HG03097 (cell line): Measurements from ENCODE around the gene MGAT1.

ENCODE experiments used
- ATAC-seq: cut with Tn5 transposase; IDR thresholded peaks from one replicate; pipeline ENCODE4 v1.9.1; 2021; ENCODE audit not compliant: unreplicated experiment, low FRiP score

The MGAT1 gene

GRCh38 chr5:180736536-180736935 lies 66.1 kb downstream of the MGAT1 start:
- ATAC-seq = no peak
